ENCODE measurements around the gene COMP.

COMP gene

GRCh38 chr19:18793144-18794028, 2.3 kb upstream of the COMP start:
- Histone ChIP-seq H3K36me3 (ENCODE audit: control insufficient read depth, insufficient read depth, low read length) (no peaks in the 10 kb centered on the region; the same call in 1 of the 2 replicates), H3K27me3 (ENCODE audit: control insufficient read depth, insufficient read depth, low read length) (peaks cover 58% of the 10 kb centered on the region), H3K4me1 (ENCODE audit: control insufficient read depth, insufficient read depth, low read length) (peaks cover 7% of the 10 kb centered on the region; the same call in 1 of the 2 replicates), H3K4me3 (ENCODE audit: low read length) (no peak overlapping the region), H3K27ac (ENCODE audit: low read length) (no peak overlapping the region), H3K9me3 (ENCODE audit: control insufficient read depth, insufficient read depth, low read length) (no peaks in the 10 kb centered on the region)
- no peak for DNase-seq (ENCODE audit: low read depth, low spot score)
- no CpG with 5 or more reads among the region's 13 CpGs for WGBS (ENCODE audit: insufficient coverage, insufficient read length)

GRCh38 chr19:18792661-18793060, 1.6 kb upstream of the COMP start:
- H3K27me3 ChIP-seq (ENCODE audit: control insufficient read depth, insufficient read depth, low read length), result peaks cover 61% of the 10 kb centered on the region

DNA sequence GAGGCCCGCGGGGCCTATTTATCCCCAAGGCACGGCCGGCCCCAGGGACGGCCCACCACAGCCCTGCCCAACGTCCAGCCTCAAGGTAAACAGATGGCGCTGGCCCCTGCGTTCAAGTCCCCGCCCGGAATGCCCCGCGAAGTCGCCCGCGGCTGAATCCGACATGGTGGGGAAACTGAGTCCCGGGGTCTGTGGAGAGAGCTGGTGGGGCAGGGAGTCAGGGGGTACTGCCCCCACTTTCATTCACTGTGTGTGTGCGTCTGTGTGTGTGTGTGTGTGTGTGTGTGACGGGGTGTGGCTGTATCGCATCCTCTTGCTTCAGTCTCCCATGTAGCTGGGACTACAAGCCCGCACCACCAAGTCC, 192 bp upstream of the COMP start:
- WGBS (ENCODE audit: insufficient coverage, insufficient read length), result no CpG with 5 or more reads among the region's 21 CpGs

More at GRCh38 chr19:18792661-18793060, 1.6 kb upstream of the COMP start:
- DNase-seq (ENCODE audit: low read depth, low spot score), result no peak
- Histone ChIP-seq H3K4me3 (ENCODE audit: low read length) (no peak overlapping the region), H3K4me1 (ENCODE audit: control insufficient read depth, insufficient read depth, low read length) (peaks cover 9% of the 10 kb centered on the region), H3K36me3 (ENCODE audit: control insufficient read depth, insufficient read depth, low read length) (no peaks in the 10 kb centered on the region; the same call in 1 of the 2 replicates), H3K27ac (ENCODE audit: low read length) (no peak overlapping the region), H3K9me3 (ENCODE audit: control insufficient read depth, insufficient read depth, low read length) (no peaks in the 10 kb centered on the region)
- WGBS (ENCODE audit: insufficient coverage, insufficient read length), result no CpG with 5 or more reads among the region's 3 CpGs

DNA sequence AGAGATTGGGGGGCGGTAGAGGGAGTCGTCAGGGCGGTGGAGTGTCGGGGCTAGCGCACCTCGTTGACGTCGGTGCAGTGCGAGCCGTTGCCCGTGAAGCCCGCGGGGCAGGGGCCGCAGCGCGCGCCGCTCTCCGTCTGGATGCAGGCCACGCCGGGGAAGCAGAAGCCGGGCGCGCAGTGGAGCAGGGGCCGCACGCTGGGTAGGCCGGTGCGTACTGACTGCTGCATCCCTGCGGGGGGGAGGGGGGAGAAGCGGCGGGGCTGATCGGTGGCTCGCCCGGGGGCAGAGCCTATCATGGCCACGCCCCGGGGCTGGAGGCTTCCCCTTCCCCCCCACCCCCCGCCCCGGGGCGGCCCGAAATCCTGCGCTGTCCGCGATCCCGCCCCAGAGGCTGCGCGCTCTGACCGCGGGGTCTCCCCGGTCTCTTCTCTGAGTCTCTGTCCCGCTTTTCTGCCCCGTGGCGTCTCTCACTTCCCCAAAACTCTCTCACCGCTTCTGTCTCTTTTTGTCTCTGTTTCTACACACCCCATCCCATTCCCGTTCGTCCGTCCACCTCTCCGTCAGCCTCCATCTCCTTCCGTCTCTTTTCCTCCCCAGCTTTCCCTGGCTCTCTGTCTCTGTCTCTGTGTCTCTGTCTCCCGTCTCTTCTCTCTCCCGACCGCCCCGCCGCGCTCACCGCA, 1.1 kb downstream of the COMP start:
- H3K4me3 ChIP-seq (ENCODE audit: low read length), result peak overlapping the region; percentile 35; the same call in 1 of the 2 replicates

More for the DNA sequence above, 192 bp upstream of the COMP start:
- peaks cover 10% of the 10 kb centered on the region for H3K4me1 ChIP-seq (ENCODE audit: control insufficient read depth, insufficient read depth, low read length)
- H3K9me3 ChIP-seq (ENCODE audit: control insufficient read depth, insufficient read depth, low read length), result no peaks in the 10 kb centered on the region
- H3K36me3 ChIP-seq (ENCODE audit: control insufficient read depth, insufficient read depth, low read length), result no peaks in the 10 kb centered on the region; the same call in 1 of the 2 replicates
- no peak overlapping the region for H3K4me3 ChIP-seq (ENCODE audit: low read length)
- DNase-seq (ENCODE audit: low read depth, low spot score), result no peak
- no peak overlapping the region for H3K27ac ChIP-seq (ENCODE audit: low read length)
- peaks cover 70% of the 10 kb centered on the region for H3K27me3 ChIP-seq (ENCODE audit: control insufficient read depth, insufficient read depth, low read length)

DNA sequence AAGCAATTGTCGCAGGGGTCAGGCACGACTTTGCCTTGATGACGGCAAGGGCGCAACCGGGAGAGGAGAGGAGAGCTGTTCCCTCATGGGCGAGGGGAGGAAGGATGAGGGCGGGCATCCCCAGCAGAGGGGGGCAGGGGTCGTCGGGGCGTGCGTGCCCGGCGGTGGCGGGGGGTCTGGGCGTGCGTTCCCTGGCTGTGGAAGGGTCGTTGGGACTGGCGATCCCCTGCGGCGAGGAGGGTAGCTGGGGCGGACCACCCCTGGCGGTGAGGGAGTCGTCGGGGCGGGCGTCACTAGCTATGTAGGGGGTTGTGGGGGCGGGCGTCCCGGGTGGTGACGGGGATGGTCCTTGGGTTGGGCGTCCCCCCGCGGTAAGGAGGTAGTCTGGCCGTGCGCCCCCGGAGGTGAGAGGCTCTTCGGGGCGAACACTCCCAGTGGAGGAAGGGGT, 1.7 kb downstream of the COMP start:
- no peak for DNase-seq (ENCODE audit: low read depth, low spot score)
- Histone ChIP-seq H3K27me3 (ENCODE audit: control insufficient read depth, insufficient read depth, low read length) (peaks cover 78% of the 10 kb centered on the region), H3K4me3 (ENCODE audit: low read length) (peak overlapping the region; percentile 35; the same call in 1 of the 2 replicates), H3K27ac (ENCODE audit: low read length) (no peak overlapping the region), H3K4me1 (ENCODE audit: control insufficient read depth, insufficient read depth, low read length) (peaks cover 15% of the 10 kb centered on the region), H3K36me3 (ENCODE audit: control insufficient read depth, insufficient read depth, low read length) (no peaks in the 10 kb centered on the region; the same call in 1 of the 2 replicates), H3K9me3 (ENCODE audit: control insufficient read depth, insufficient read depth, low read length) (no peaks in the 10 kb centered on the region)
- no CpG with 5 or more reads among the region's 38 CpGs for WGBS (ENCODE audit: insufficient coverage, insufficient read length)

More for the DNA sequence above, 1.1 kb downstream of the COMP start:
- Histone ChIP-seq H3K36me3 (ENCODE audit: control insufficient read depth, insufficient read depth, low read length) (no peaks in the 10 kb centered on the region; the same call in 1 of the 2 replicates), H3K9me3 (ENCODE audit: control insufficient read depth, insufficient read depth, low read length) (no peaks in the 10 kb centered on the region), H3K27ac (ENCODE audit: low read length) (no peak overlapping the region), H3K4me1 (ENCODE audit: control insufficient read depth, insufficient read depth, low read length) (peaks cover 14% of the 10 kb centered on the region), H3K27me3 (ENCODE audit: control insufficient read depth, insufficient read depth, low read length) (peaks cover 77% of the 10 kb centered on the region)
- WGBS (ENCODE audit: insufficient coverage, insufficient read length), result no CpG with 5 or more reads among the region's 65 CpGs
- no peak for DNase-seq (ENCODE audit: low read depth, low spot score)

GRCh38 chr19:18788529-18789421, 2.3 kb downstream of the COMP start:
- DNase-seq (ENCODE audit: low read depth, low spot score), result no peak
- Histone ChIP-seq H3K27ac (ENCODE audit: low read length) (no peak overlapping the region), H3K9me3 (ENCODE audit: control insufficient read depth, insufficient read depth, low read length) (no peaks in the 10 kb centered on the region), H3K4me1 (ENCODE audit: control insufficient read depth, insufficient read depth, low read length) (peaks cover 15% of the 10 kb centered on the region), H3K36me3 (ENCODE audit: control insufficient read depth, insufficient read depth, low read length) (no peaks in the 10 kb centered on the region; the same call in 1 of the 2 replicates), H3K27me3 (ENCODE audit: control insufficient read depth, insufficient read depth, low read length) (peaks cover 82% of the 10 kb centered on the region), H3K4me3 (ENCODE audit: low read length) (peak overlapping the region; percentile 35; the same call in 1 of the 2 replicates)
- WGBS (ENCODE audit: insufficient coverage, insufficient read length), result no CpG with 5 or more reads among the region's 68 CpGs

- Histone ChIP-seq H3K27me3 (ENCODE audit: control insufficient read depth, insufficient read depth, low read length) (peaks cover 51% of the 10 kb centered on the region), H3K36me3 (ENCODE audit: control insufficient read depth, insufficient read depth, low read length) (no peaks in the 10 kb centered on the region; the same call in 1 of the 2 replicates), H3K4me1 (ENCODE audit: control insufficient read depth, insufficient read depth, low read length) (peaks cover 12% of the 10 kb centered on the region), H3K4me3 (ENCODE audit: low read length) (no peak overlapping the region; the same call in 1 of the 2 replicates), H3K9me3 (ENCODE audit: control insufficient read depth, insufficient read depth, low read length) (no peaks in the 10 kb centered on the region), H3K27ac (ENCODE audit: low read length) (no peak overlapping the region)
- WGBS (ENCODE audit: insufficient coverage, insufficient read length), result no CpG with 5 or more reads among the region's 65 CpGs
- DNase-seq (ENCODE audit: low read depth, low spot score), result no peak
These were observed 5.7 kb downstream of the COMP start for GRCh38 chr19:18785179-18786124.

DNA sequence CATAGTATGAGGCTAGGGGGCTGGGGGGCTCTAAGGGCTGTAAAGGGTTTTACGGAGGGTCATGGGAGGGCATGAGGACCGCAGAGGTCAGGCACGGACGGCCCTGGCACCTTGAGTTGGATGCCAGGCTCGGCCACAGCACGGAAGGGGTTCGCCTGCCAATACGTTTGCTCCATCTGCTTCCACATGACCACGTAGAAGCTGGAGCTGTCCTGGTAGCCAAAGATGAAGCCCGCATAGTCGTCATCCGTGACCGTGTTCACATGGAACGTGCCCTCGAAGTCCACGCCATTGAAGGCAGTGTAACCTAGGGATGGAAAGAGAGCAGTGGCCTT, 6.4 kb downstream of the COMP start:
- H3K9me3 ChIP-seq (ENCODE audit: control insufficient read depth, insufficient read depth, low read length), result no peaks in the 10 kb centered on the region
- no peaks in the 10 kb centered on the region; the same call in 1 of the 2 replicates for H3K36me3 ChIP-seq (ENCODE audit: control insufficient read depth, insufficient read depth, low read length)
- H3K27me3 ChIP-seq (ENCODE audit: control insufficient read depth, insufficient read depth, low read length), result peaks cover 47% of the 10 kb centered on the region
- peaks cover 10% of the 10 kb centered on the region; the same call in 1 of the 2 replicates for H3K4me1 ChIP-seq (ENCODE audit: control insufficient read depth, insufficient read depth, low read length)
- H3K27ac ChIP-seq (ENCODE audit: low read length), result no peak overlapping the region
- H3K4me3 ChIP-seq (ENCODE audit: low read length), result no peak overlapping the region
- DNase-seq (ENCODE audit: low read depth, low spot score), result no peak
- WGBS (ENCODE audit: insufficient coverage, insufficient read length), result no CpG with 5 or more reads among the region's 16 CpGs
